NCI-H1436 (cell line): ENCODE results near the gene COL4A3.

ENCODE experiments used
- DNase-seq: peaks from one replicate; lab custom pipeline; 2025; lab: John Stamatoyannopoulos, UW

Gene COL4A3

DNA sequence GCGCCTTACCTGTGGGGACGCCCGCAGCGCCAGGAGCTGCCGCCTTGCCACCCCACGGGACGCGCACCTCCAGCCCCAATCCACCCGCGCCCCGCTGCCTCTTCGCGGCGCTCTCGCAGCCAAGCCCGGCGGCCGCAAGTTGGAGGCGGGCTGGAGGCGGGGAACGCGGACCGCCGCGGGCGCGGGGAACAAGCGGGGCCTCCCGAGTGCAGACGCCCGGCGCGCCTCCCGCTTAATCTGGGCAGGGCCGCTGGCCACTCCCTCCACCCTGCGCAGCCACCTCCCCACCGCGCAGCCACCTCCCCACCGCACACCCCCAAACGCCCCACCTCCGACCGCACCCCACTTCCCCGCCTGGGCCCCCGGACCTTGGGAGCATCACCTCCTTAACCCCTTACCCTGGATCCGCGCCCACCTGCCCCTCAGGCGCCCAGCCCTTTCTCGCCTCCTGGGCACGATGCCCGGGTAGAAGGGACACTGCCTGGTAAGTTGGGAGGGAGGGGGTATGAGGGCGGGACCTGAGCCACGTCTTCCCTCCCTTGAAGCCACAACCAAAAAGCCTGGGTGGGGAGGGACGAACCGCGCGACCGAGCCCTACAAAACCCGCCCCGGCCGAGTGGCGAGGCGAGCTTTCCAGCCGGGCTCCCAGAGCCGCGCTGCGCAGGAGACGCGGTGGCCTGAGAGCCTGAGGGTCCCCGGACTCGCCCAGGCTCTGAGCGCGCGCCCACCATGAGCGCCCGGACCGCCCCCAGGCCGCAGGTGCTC lies at the start of gene COL4A3, which contains the start of gene COL4A4:
Gene COL4A3, plus strand, starts transcription at position 627 of the 765 bp plus-strand sequence. Its CDS starts 103 bp downstream, at position 730.
Gene COL4A4, minus strand, starts transcription at position 208 of the 765 bp plus-strand sequence. CDS start 16,722 bp downstream, outside the sequence.
- no peak for DNase-seq

DNA sequence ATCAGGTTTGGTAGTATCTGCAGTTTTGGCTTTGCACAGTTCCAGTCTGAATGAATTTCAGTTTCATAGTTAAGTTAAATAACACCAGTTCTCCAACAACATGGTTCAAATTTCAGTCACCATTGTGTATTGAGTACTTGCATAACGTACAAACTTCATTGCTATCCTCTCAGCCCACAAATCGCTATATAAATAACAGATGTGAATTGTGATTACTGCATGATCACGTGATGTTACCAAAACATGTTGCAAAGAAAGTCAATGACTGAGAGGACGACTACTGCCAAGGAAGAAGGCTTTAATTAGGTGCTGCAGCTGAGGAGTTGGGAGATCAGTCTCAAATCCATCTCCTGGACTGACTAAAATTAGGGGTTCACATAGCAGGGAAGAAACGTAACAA lies 48.7 kb upstream of the COL4A3 start:
- no peak for DNase-seq

DNA sequence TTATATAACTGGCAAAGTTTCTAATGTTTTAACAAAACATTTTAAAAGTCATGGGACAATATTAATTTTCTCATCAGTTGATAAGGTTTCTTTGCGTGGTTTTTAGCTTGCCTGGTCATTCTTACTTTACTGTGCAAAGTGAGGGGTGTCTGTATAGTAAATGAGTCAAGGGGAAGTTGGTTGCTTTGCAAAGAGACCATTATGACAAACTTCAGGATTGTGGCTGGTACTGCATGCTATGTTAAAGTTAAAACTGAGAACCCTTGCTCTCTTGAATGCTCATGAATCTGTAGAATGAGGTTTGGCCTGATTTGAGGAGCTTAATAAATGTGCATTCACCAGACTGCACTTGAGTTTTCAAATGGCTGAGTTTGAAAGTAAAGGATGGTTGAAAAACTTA lies 47.4 kb upstream of the COL4A3 start:
- no peak for DNase-seq

DNA sequence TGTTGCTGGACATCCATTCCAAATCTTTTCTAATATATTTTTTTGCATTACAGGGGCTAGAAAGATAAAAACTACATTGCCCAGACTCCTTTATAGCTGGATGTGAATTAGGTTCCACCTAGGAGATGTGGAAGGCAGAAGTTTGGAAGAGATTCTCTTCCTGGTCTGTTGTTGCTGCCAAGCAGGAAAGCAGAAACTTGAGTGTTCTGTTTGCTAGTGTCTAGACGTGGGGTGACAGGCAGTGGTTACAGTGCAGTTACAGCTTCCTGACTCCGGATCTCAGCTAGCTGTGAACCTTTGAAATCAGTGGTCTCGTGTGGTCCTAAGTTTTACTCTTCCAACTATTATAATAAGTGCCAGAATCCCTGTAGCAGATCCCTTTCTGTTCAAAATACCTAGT lies 46.6 kb upstream of the COL4A3 start:
- DNase-seq: no peak

DNA sequence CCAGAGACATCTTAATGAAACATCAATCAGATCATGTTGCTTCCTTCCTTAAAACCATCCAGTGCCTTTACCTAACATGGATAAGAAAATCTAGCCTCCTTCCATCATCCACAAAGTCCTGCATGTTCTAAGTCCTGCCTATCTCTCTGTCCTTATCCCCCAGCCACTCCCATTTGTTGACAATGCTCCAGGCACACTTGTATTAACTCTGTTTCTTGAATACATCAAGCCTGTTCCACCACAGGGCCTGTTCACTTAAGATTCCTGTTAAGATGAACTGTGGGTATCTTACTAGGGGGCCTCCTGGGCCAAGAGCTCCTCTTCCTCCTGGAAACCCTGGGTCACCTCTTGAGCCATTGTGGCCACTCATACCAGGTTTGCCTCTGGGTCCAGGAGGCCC lies 46.1 kb upstream of the COL4A3 start:
- no peak for DNase-seq

DNA sequence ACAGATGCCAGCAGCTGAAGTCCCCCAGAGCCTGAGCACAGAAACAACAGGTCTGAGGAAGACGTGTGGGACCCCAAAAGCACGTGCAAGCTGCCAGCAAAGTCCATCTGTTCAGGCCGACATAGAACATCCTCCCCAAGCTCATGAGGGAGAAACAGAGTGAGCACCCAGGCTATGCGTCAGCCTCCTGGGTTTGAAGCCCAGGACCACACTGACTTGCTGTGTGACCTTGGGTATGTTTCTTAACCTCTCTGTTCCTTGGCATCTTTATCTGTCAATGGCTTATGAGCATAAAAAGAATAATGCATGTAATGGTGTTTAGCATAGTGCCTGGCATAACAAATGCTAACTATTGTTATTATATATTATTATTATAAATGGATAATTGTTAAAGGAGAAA lies 40.7 kb upstream of the COL4A3 start:
- no peak for DNase-seq

DNA sequence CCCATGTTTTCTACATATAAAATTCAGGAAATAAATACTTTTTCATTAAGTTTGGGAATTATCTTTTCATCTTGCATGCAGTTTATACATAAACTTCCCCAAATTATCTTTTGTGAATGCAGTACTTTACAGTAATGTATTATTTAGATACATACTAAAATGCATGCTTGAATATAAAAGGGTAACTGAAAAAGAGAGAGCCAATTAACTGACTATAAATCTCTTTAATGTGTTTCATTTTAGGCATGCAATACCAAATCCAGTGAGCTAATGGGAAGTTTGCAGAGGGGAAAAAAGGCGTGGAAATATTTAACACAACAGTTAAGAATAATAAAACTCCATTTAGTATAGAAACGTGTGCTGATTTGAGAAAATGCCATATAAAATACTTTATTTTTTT lies 39.6 kb upstream of the COL4A3 start:
- DNase-seq: no peak

DNA sequence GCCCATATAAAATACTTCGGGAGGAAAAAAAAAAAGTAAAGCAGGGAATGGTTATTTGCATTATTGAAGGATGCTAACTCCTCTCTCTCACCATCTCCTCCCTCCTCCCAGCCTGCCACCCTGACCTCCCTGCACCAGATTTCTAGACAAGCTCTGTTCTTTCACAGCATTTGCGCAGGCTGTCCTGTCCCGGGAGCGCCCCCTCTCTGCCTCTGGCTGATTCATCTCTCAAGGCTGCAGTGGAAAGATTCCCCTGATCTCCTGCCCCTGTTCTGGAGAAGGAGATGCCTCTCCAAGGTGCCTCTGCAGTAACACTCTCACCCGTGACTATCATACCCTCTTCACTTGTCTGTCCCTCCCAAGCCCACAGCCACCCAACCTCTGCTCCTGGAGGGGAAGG lies 38.9 kb upstream of the COL4A3 start:
- DNase-seq: no peak

DNA sequence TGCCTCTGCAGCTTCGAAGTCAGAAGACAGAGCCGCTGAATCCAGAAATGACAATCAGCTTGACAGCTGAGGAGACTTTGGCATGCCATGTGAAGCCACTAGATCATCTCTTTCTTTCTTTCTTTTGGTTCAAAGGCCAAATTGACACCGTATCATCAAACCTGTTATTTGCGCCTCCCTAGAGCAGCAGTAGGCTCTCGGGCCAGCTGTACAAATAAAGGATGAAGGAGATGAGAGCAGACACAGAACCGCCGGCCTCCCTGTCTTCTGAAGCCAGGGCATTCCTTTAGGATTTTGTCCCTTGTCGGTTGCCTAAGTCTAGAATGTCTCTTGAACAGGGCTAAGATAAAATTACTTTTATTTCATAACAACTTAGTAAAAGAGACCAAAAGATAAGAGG lies 37.2 kb upstream of the COL4A3 start:
- no peak for DNase-seq

DNA sequence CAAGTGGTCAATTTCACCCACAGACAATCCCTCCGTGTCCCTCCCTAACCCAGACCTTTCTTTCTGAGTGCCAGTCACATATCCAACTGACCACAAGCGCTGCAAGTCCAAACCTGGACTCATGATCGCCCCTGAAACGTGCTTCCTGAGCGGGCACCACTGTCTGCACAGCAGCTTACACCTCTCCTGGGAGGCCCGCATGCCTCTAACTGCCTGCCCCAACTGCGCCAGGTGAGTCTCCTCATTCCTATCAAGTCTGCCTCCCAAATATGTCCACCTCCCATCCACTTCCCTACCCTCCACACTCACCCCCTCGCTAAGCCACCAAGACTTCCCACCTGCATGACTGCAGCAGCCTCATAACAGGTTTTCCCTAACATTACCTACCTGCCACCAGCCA lies 33.8 kb upstream of the COL4A3 start:
- no peak for DNase-seq

DNA sequence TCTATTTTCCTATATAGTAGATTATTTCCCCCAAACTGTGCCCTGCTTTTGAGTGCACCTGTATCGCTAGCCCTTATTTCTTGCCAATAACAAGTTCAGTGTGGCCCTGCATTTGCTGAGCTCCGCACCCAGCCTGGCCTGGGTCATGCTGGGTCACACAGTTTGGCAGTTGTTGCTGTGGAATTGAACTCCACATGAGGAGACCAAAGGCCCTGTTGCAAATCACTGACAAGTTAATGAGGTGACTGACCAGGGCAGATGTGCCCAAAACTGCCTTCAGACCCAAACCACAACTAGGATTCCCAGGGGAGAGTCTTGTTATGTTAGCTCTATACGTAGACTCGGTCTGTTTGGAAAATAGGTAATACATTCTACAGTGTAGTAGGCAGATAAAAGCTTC lies 31.4 kb upstream of the COL4A3 start:
- DNase-seq: no peak

DNA sequence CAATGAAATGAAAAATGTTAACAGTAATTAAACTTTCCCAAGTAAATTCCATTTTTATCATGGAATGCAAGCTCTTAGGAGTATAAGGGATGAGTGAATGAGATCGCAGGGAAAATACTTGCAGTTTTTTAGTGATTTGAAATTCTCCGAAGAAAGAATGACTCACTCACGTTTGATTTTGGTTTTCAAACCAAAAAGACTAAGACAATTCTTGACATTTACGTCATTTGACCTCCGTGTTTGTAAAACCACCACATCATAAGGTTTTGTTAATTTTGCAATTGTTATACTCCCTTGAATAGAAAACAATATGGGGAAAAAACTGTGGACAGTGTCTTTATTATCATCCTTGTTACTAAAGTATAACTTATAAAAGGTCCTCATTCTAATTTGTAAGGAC lies 29.8 kb upstream of the COL4A3 start:
- no peak for DNase-seq

DNA sequence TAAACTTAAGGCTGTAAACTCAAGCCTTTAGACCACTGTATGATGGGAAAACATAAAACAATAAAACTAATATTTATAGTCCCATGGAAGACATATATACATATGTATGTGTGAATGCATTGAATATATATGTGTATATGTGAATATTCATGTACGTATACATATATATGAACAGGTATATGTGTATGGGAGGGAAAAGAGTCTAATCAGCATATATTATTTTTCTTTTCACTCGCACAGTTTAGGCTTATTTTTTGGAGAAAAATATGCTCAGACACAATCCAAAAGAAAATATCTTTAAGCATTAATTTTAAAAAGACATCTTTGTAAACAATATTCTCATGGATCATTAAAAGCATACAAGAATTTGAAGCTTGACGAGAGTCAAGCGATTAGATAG lies 23.1 kb upstream of the COL4A3 start:
- no peak for DNase-seq

DNA sequence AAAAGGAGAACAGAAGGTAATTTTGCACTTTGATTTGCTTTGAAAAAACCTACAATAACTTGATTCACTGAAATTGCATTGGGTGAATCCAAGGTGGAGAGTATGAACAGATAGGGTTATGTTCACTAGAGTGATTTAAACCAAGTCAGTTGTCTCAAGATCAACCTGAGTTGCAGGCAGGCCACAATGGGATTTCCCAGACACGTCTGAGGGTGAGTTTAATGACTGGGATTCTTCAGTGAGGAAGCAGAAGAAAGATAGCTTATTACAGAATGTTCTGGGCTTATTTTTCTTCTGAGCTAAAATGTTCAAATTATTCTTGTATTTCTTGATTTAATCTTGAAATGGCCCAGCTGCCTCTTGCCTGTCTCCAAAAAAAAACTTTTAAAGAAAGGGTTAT lies 20.5 kb upstream of the COL4A3 start:
- no peak for DNase-seq

DNA sequence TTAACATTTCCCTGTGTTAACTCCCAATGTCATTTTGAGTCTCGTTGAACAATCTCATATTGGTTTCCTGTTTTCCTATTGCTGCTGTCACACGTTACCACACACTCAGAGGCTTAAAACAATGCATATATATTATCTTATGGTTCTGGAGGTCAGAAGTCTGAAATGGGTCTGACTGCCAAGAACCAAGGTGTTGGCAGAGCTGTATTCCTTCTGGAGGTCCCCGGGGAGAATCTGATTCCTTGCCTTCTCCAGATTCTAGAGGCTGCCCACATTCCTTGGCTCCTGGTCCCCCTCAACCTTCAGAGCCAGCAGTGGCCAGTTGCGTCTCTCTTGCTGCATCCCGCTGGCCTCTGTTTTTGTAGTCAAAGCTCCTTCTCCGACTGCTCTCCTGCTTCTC lies 18.0 kb upstream of the COL4A3 start:
- no peak for DNase-seq

DNA sequence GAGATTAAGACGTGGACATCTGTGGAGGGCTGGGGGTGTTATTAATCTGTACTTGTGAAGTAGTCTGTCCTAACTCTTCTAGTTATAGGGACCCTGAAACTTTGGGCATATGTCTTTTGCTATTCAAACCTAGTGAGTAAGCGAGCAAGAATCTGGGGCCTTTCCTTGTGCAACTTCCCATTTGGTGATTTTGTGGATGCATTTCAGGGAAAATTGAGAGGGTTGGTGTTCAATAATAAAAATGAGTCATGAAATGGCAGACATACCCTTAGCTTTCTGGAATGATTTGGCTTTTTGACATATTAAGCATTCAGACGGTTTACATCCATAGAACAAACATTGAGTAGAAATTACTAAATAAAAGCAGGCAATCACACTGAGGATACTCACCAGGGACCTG lies 17.4 kb upstream of the COL4A3 start:
- no peak for DNase-seq

DNA sequence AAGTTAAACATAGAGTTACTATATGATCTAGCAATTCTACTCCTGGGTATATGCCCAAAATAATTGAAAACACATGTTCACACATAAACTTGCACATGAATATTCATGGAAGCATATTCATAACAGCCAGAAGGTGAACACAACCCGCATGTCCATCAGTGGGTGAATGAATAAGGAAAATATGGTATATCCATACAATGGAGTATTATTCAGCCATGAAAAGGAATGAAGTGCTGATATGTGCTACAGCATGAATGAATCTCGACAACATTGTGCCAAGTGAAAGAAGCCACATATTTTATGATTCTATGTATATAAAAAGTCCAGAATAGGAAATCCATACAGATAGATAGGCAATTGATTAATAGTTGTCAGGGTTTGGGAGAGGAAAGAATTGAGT lies 16.3 kb upstream of the COL4A3 start:
- DNase-seq: no peak

DNA sequence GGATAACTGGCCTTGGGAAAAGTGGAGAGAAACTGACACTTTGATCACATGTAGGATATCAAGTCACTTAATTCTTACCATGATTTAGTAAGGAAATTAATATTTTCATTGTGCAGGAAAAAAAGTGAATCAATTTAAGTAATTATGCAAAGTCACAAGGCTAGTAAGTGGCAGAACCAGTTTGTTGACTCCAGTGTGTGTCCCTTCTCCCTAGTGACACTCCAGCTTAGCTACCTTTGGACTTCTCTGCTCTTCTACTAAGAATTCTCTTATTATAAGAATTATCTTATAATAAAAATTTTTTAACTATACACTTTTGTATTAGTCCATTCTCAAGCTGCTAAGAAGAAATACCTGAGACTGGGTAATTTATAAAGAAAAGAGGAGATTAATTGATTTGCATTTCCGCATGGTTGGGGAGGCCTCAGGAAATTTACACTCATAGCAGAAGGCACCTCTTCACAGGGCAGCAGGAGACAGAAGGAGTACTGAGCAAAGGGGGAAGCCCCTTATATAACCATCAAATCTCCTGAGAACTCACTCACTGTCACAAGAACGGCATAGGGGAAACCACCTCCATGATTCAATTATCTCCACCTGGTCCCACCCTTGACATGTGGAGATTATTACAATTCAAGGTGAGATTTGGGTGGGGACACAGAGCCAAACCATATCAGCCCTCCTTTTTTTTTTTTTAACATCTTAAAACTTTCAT lies 14.0 kb upstream of the COL4A3 start:
- DNase-seq: no peak

DNA sequence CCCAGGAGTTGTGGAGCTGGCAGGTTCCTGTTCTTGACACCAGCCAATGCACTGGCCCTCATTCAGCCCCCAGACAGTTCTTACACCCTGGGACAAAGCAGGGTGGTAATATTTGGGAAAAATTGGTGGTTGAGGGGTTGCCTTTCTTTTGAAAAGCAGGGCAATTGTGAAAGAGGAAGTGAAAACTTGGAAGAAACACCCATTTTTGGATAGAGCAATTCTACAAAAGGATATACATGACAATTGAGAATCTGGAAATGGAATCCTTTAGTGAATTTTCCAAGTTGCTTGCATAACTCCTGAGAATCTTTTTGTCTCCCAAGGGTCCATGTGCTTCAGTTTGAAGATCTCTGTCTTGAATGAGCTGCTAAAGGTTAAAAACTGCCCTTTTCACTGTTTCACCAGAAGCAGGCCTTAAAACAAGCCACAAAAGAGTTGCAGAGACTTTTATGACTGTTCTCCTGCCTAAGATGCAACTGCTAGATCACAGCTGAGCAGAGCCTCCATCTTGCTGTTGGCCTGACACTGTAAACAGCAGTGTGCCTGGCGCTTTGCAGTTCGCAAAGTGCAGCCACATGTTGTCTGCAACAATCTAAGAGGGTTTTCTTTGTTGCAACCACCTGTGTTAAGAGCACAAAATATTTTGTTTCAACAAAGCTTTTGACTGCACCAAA lies 12.2 kb upstream of the COL4A3 start:
- no peak for DNase-seq

DNA sequence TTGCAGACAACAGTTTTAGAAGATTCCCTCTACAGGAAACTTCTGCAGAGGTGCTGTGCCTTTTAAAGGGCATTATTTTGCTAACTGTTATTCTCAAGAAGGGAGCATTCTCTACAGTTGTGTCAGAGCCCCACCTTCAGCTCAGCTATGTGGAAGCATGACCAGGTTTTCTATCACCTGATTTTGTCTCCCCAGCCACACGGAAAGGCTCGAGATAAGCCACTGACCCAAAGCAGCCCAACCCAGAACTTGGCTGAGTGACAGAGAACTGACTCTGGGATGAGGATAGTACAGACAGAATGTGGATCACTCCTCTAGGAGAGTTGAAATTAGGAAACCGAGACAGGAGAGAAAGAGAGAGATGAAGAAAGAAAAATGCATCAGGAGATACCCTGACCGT lies 11.1 kb upstream of the COL4A3 start:
- DNase-seq: no peak

DNA sequence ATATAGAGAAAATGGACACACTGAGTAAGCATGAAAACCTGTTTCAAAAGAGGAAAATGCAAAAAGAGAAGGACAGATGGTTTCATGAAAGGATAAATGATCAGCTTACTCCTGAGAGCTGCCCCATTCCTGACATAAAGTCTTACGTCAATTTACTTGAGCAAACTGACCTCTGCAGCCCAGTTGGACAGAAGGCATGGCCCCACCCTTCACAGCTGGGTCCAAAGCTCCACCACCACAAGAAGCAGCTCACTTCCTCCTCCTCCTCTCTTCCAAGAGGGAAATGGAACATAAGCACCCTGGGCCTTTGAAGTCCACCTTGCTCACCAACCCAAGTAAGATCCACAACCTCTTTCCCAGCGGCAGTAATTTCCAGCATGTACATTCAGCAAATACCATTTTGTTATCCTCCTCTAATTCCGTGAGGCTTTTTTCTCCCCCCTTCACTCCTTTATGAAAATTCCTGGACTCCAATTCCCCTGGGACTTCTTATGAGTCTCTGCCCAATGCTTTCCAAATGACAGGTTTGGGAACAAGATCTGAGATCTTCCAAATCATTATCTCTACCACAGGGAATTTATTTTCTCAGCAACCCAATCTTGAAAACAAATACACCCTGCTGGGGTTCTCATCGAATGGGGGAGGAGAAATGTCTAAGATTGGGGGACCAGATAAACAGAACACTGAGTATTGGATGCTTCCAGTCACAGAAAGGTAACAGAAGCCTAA lies 10.5 kb upstream of the COL4A3 start:
- no peak for DNase-seq

DNA sequence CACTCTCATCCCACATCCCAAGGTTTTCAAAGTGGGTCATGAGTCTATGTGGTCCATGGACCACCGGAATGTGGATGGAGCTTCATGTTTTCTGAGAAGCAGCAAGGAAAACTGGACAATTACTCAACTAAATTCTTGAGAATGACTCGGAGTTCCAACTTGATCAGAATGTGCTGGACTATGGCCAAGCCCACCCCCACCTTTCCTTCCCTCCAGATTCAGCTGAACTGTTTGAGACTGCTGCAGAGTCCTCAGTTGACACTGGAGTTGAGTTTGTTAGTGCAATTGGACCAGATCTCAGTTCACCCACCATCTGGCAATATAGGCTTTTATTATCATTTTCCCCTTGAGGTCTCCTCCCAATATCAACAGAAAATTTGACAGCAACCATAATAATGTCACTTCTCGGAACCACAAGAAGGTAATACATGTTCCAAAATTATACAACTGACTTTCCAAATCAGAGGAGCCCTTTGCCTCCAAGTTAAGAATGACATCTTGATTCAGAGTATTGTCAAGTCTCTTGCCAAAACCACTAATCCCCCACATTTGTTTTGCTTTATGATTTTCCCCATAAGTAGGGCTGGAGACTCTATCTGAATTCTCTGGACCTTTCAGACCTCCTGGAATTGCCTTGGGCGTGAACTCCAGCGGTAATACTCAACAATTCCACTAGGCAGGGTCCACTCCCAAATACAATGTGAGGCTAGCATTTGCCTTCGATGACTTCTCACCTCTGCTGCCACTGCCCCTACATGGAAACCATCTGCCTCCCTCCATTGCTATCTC lies 9.2 kb upstream of the COL4A3 start:
- no peak for DNase-seq
